ENCODE measurements around the gene NBL1.
"Not testable (repeated sequence)": the region's sequence is repeated elsewhere in the genome, so short reads cannot be mapped to it uniquely, and the experiment has no call there.

The NBL1 gene

GRCh38 chr1:19623523-19623922 lies 20.6 kb upstream of the NBL1 start:
- no peak for DNase-seq

GRCh38 chr1:19625291-19625937 lies 18.7 kb upstream of the NBL1 start:
- no peak for DNase-seq

DNA sequence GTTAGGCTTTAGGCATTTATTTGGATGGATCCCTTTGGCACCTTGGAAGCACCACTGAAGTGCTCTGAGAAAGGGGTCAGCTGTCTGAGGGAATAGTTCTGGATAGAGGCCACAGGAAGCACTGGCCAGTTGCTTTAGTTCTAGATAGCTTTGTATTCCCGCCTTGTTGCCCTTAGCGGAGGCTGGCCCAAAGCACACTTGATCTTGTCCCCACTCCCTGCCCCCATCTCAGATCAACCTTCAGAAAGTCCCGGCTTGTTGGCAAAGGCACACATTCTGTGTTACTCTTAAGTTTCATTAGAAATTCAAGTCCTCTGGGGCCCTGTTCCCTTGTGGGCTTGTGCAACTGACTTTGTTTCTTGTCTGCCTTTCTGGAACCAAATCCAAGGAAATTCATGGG lies 15.2 kb upstream of the NBL1 start:
- no peak for DNase-seq

DNA sequence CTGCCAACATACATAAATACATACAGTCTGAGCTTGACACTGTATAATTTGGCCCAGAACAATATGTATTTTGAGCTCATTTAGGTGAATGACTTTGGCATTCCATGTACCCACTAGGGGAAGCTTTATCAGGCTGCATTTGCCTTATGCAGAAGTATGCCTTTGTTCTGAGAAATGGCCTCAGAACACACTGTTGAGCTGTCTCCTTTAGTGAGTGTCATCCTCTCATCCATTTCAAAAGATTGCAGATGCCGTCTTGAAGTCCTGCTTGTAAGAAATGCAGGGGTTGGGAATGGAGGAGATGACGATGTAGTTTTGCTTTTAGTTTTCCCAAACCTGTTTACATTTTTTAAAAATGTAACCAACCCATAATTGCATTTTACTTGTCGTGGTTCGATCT lies 14.8 kb upstream of the NBL1 start:
- no peak for DNase-seq

GRCh38 chr1:19630192-19630591 lies 13.9 kb upstream of the NBL1 start:
- not testable (repeated sequence) for DNase-seq

DNA sequence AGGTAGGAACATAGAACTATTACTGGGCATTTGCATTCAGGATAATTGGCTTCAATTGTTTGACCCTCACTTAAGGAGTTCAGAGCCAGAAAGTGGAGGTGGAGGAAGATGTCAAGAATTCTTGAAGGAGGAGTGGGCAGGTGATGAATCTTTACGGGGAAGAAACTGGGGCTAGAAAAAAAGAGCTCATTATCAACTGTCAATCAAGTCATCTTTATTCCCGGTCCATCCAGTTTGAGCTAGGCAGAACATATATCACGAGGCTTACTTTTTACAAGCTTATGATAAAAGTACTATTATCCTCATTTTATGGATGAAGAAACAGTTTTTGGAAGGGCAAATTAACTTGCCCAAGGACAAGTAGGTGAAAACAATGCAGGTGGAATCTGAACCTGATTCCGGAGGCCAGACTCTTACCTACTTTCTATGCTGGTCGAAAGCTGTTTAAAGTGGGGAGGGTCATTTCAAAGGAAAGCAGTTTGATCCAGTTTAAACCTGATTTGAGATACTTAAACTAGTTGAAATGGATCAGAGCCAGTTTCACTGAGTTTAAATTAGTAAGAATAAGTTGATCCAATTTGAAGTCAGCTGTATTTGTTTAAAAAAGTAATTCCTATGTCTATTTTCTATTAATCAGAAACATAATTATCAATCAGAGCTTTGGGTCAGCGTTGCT lies 13.3 kb upstream of the NBL1 start:
- no peak for DNase-seq

DNA sequence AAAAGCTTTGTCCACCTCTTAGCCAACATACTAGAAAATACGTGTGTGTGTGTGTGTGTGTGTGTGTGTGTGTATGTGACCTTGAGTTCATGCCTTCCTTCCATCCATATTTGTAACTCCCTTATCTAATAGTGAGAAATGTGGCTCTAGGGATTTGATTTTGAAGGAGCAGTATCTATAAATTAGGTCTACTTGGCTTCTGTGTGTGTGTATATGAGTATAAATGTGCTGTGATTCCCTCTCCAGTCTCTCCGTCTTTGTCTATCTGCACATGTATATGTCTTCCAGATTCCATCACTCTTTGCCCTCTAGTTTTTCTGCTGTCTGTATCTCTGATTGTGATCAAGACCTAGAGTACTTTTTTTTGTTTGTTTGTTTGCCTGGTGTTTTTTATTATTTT lies 11.9 kb upstream of the NBL1 start:
- no peak for DNase-seq

DNA sequence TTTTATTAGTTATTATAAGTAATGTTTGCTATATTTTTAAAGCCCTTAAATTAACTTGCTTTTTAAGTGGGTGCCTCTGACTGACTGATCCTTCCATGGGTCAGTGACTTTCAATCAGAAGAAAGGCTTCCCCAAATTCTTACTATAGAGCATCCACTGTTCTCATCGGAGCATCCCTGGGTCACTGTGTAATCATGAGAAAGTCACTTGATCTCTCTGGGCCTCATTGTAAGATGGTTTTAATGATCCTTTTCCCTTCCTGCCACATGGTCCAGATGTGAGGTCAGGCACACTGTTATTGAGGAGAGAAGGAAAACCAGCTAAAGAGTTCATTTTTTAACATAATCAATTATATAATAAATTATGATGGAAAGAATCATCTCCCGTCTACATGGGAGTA lies 11.0 kb upstream of the NBL1 start:
- no peak for DNase-seq

DNA sequence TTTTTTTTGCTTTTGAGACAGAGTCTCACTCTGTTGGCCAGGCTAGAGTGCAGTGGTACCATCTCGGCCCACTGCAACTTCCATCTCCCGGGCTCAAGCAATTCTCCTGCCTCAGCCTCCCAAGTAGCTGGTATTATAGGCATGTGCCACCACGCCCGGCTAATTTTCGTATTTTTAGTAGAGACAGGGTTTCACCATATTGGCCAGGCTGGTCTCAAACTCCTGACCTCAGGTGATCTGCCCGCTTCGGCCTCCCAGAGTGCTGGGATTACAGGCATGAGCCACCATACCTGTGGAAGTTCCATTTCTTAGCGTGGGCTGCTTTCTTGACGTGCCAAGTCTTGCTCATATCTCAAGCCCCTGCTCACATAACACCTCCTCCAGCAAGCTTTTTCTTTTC lies 9.0 kb upstream of the NBL1 start:
- not testable (repeated sequence) for DNase-seq

GRCh38 chr1:19635646-19636045 lies 8.5 kb upstream of the NBL1 start:
- no peak for DNase-seq

- DNase-seq, result no peak
These were observed 8.0 kb upstream of the NBL1 start for GRCh38 chr1:19636065-19636464.

GRCh38 chr1:19636749-19637148 lies 7.4 kb upstream of the NBL1 start:
- DNase-seq, result not testable (repeated sequence)

GRCh38 chr1:19637606-19638005 lies 6.5 kb upstream of the NBL1 start:
- DNase-seq, result no peak

GRCh38 chr1:19639228-19639627 lies 4.9 kb upstream of the NBL1 start:
- DNase-seq, result not testable (repeated sequence)

- DNase-seq, result no peak
These were observed 4.1 kb upstream of the NBL1 start for GRCh38 chr1:19639999-19640362.

DNA sequence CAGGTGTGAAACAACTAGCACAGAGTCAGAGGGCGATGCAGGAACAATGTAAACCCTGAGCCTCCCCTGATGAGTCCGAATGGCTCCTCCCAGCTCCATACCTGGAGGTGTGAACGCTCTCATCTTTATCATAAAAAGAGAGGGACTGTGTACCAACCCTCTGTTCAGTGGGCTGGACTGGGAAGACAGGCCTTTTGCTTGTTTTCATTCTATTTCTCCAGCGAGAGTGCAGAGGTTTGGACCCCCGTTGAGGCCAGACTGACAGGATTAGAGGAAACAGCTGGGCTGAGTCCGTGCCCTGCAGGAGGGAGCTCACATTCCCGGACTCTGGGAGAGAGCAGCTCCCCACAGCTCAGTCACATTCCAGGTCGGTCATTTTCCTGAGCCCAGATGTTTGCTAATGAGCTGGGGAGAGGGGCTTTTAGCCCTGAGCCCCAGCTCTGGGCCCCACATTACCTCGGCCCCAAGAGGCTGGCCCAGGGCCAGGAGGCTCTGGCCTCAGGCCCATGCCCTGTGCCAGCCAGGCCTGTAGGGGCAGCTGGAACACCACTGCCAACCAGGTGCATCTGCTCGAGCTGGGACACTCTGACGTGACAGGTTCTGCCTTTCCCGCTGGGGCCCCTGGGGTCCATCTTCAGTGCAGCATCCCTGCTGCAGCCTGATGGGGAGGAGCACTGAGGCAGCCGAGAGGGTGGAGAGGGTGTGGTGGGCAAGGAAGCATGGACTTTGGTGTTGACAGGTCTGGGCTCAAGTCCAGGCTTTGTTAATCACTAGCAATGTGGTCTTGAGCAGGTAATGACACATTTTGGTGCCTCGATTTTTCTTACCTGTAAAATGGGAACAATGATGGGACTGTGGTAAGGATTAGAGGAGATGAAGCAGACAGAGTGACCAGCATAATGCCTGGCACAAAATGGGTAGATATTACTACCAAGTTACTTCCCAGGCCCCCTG lies 3.5 kb upstream of the NBL1 start:
- no peak for DNase-seq

- DNase-seq, result no peak
These were observed 990 bp upstream of the NBL1 start for GRCh38 chr1:19643121-19643520.

- DNase-seq, result no peak
These were observed 227 bp downstream of the NBL1 start for GRCh38 chr1:19644395-19644680.

DNA sequence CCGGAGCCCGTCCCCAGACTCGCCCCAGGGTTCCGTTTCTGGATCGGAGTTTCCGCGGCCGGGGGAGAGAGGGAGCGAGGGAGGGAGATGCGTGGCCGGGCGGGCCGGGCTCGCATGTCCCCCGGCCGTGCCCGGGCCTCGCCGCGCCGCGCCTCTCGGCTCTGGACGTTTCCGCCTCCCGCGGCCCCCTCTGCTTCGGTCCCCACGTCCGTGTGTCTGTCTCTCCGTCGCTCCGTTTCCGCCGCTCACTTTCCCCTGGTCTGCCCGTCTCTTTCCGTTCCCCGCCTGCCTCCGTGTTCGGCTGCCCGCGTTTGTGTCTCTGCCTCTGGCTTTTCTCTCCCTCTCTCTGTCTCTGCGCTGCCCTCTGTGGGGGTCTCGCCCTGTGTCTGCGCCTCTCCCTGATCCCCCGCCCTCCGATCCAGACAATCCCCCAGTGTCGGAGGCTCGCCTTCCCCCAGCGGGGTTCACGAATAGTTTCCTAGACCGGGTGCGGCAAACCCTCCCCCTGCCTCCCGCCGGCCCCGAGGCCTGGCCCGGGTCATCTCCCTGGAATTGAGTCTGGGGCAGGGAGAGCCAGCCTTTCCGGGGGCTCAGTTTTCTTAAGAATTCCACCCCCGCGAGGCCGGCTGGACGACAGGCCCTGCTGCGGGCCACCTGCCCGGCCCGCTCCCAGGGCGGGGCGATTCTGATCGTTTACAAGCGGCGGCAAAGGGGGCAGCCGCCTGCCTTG lies 735 bp downstream of the NBL1 start:
- peak; percentile 60 to 70 for DNase-seq

DNA sequence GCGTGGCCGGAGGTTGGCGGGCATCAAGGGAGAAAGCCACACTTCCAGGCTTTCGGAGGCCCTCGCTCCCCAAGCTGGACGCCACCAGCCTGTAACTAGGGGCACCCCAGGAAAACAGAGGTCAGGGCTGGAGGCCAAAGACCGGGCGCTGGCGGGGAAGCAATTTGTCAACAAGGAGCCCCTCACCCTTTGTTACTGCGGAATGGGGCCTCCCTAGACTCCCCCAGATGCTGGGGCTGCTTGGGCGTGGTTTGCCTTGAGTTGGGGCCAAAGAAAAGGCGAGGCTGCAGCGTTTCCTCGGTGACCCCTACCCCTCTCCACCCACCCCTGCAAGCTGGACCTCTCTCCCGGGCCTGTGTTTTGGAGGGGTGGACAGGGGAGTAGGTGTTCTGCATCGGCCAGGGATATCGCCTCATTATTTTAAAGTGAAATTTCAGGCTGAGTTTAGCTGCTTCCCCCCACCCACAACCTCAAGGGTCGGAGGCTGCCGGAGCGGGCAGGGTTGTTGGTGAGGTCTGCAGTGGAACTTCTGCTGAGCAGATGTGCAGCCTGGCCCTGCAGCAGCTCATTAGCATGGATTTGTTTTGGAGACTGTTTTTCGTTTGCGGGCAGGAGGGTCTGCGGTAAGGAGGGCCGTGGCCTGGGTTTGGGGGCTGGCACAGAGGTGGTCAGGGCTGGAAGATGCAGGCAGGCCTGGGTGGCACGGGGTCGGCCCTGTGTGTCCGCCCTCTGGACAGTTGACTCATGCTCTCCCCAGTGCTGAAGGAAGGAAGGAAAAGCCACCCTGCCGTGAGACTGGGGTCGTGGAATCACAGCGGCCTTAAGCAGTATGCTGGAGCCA lies 1.5 kb downstream of the NBL1 start:
- no peak for DNase-seq

GRCh38 chr1:19646377-19647319 lies 2.5 kb downstream of the NBL1 start:
- DNase-seq, result peak in 1 of 2 experiments; percentile 32

All from activated CD4-positive, alpha-beta T cell treated with anti-CD3 and anti-CD28 coated beads, Interleukin-2, amount 50 U/mL, for 48 hours (primary cell).